Keratinocyte (primary cell): ENCODE measurements around the gene LACTBL1.
"Not testable (repeated sequence)": the region's sequence is repeated elsewhere in the genome, so short reads cannot be mapped to it uniquely, and the experiment has no call there.

Source experiments
- CTCF ChIP-seq, 3 experiments: IDR thresholded peaks in 1 of 3; conservative IDR thresholded peaks in 1 of 3; optimal IDR thresholded peaks in 1 of 3; 2 replicates in 2 of 3; 3 replicates in 1 of 3; pipeline versions ENCODE3 to v1.5.1; 2011; ENCODE audit warnings: low read length in 3 of 3, mild to moderate bottlenecking in 3 of 3, moderate library complexity in 2 of 3, control low read depth in 1 of 3, inconsistent platforms in 1 of 3; ENCODE audit not compliant: insufficient read depth in 2 of 3; ENCODE audit errors: extremely low read depth in 1 of 3
- EZH2 ChIP-seq: IDR thresholded peaks from one replicate; pipeline ENCODE4 v1.6.1; 2012; ENCODE audit warnings: inconsistent platforms, mild to moderate bottlenecking, low read length, moderate library complexity

- TF ChIP-seq CTCF (optimal IDR thresholded peaks at IDR 0.05 in 1 of 3, IDR thresholded peaks at IDR 0.05 in 1 of 3, conservative IDR thresholded peaks at IDR 0.05 in 1 of 3; ENCODE audit: extremely low read depth in 1 of 3, insufficient read depth in 2 of 3, low read length in 3 of 3); EZH2: not testable (repeated sequence)
Observed at GRCh38 chr1:22945171-22945570, 27.5 kb downstream of the LACTBL1 start.
